Stimulated activated effector memory CD8-positive, alpha-beta T cell treated with anti-CD3 and anti-CD28 coated beads, Interleukin-12 subunit alpha, Interleukin-12 subunit beta, amount 100 ng/mL, for 72 hours (primary cell): ENCODE measurements around the gene CKM.
"Not testable (repeated sequence)": the region's sequence is repeated elsewhere in the genome, so short reads cannot be mapped to it uniquely, and the experiment has no call there.

Experiments
- ATAC-seq: fragments of 150-1000 bp; cut with Tn5 transposase; 2 replicates; pipeline ENCODE4 v1.10.0; 2021
- DNase-seq, 2 donors: peaks; one replicate each; pipeline ENCODE4 v3.0.0; 2021 to 2022; ENCODE audit warnings: low spot score in 2 of 2
- H3K27ac Mint-ChIP-seq: one replicate; pipeline ENCODE4 v1.8.0; 2022; ENCODE audit warnings: mild to moderate bottlenecking, mixed read lengths
- H3K36me3 Mint-ChIP-seq: one replicate; pipeline ENCODE4 v1.8.0; 2022; ENCODE audit warnings: mild to moderate bottlenecking, mixed read lengths
- H3K4me1 Mint-ChIP-seq: one replicate; pipeline ENCODE4 v1.8.0; 2022; ENCODE audit warnings: mixed read lengths
- H3K4me3 Mint-ChIP-seq: one replicate; pipeline ENCODE4 v1.8.0; 2022; ENCODE audit warnings: mild to moderate bottlenecking, mixed read lengths
- H3K9me3 Mint-ChIP-seq: one replicate; pipeline ENCODE4 v1.8.0; 2022; ENCODE audit warnings: mixed read lengths

Gene CKM

DNA sequence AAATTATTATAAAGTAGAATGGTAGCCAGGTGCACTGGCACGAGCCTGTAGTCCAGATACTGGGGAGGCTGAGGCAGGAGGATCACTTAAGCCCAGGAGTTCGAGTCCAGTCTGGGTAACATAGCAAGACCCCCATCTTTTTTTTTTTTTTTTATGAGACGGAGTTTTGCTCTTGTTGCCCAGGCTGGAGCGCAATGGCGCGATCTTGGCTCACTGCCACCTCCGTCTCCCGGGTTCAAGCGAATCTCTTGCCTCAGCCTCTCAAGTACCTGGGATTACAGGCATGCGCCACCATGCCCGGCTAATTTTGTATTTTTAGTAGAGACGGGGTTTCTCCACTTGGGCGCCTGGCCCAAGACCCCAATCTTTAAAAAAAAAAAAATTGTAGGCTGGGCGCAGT, 10.4 kb downstream of the CKM start:
- H3K36me3 Mint-ChIP-seq, H3K4me3 Mint-ChIP-seq, H3K4me1 Mint-ChIP-seq, DNase-seq, H3K9me3 Mint-ChIP-seq, H3K27ac Mint-ChIP-seq, ATAC-seq: not testable (repeated sequence)

DNA sequence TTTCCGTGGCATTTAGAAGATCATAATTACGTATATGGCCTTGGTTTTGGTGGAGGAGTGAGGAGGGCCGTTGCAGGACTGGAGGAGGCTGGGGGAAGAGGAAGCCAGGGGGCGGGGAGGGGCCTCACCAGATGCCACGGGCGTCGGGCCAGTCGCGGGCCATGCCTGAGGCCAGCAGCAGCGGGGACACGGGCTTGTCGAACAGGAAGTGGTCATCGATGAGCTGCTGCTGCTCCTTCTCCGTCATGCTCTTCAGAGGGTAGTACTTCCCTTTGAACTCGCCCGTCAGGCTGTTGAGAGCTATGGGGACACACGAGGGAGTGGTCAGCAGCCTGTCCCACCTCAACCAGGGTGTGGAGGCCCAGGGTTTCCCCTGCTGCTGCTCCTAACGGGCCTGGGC, 11.1 kb downstream of the CKM start:
- peaks cover 5% of the 10 kb centered on the region for H3K36me3 Mint-ChIP-seq
- DNase-seq: no peak
- no peak for ATAC-seq
- no peaks in the 10 kb centered on the region for H3K4me1 Mint-ChIP-seq
- no peaks in the 10 kb centered on the region for H3K9me3 Mint-ChIP-seq
- H3K27ac Mint-ChIP-seq: no peak overlapping the region
- H3K4me3 Mint-ChIP-seq: no peak overlapping the region

DNA sequence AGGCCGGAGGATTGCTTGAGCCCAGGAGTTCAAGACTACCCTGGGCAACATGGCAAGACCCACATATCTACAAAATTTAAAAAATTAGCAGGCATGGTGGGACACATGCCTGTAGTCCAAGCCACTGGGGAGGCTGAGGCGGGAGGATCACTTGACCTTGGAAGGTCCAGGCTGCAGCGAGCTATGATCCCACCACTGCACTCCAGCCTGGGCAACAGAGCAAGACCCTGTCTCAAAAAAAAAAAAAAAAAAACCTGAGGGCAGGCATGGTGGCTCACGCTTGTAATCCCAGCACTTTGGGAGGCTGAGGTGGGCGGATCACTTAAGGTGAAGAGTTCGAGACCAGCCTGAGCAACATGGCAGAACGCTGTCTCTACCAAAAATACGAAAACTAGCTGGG, 13.4 kb downstream of the CKM start:
- H3K36me3 Mint-ChIP-seq, ATAC-seq: not testable (repeated sequence)

DNA sequence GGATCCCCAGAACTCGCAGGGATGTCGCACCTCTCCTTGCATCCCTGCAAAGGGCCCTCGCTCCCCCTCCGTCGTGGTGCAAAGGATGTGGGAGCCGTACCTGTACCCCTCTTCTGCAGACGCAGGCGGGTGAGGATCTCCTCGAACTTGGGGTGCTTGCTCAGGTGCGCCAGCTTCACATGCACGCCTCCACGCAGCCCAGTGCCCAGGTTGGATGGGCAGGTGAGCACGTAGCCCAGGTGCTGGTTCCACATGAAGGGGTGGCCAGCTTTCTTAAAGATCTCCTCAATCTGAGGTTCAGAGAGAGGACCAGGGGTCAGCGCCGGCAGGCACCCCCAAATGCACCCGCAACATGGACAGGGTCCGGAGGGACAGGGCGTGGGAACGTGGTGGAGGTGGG, 15.3 kb downstream of the CKM start:
- peaks cover 13% of the 10 kb centered on the region for H3K36me3 Mint-ChIP-seq
- peak overlapping the region; percentile 69 for H3K27ac Mint-ChIP-seq
- H3K4me1 Mint-ChIP-seq: peaks cover 6% of the 10 kb centered on the region
- no peak overlapping the region for H3K4me3 Mint-ChIP-seq
- ATAC-seq (no peak), DNase-seq (no peak)
- peaks cover 3% of the 10 kb centered on the region for H3K9me3 Mint-ChIP-seq

More for the DNA sequence above, 13.4 kb downstream of the CKM start:
- H3K4me1 Mint-ChIP-seq, H3K4me3 Mint-ChIP-seq, H3K27ac Mint-ChIP-seq, H3K9me3 Mint-ChIP-seq, DNase-seq: not testable (repeated sequence)

DNA sequence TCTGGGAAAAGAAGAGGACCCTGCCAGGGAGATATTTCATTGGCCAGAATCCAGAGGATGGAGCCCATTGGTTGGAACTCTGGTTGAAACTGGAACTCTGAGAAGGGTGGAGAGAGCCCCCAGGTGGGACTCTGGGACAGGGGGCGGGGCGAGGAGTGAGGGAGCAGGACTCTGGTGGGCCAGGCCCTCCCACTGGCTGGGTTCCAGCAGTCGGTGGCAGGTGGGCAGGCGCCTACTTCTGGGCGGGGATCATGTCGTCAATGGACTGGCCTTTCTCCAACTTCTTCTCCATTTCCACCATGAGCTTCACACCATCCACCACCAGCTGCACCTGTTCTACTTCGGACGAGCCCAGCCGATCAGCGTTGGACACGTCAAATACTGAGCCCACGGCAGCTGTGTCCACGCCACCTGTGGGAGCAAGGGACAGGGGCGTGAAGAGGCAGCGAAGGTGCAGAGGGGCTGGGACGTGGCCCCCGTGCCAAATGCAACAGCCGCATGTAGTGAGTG, 16.1 kb downstream of the CKM start:
- DNase-seq: no peak
- Mint-ChIP-seq H3K4me3 (no peak overlapping the region), H3K9me3 (peaks cover 3% of the 10 kb centered on the region), H3K27ac (no peak overlapping the region), H3K4me1 (peaks cover 6% of the 10 kb centered on the region), H3K36me3 (peaks cover 13% of the 10 kb centered on the region)
- no peak for ATAC-seq

DNA sequence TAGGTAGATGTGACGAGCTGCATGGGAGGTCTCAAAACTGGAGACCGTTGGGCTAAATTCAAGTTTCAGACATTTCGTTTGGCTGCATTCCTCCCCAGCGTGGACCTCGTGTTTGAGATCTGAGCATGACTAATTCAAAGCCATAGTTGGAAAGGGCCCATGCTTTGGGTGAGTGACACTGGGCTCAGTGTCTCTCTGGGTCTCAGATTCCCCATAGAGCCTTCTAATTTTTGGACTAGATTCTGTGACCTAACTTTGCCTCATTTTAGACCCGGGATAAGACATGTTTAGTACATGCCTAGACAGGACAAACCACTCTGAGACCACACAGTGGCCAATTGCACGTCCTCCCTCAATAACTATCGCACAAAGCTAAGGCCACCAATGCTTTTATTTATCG, 16.6 kb downstream of the CKM start:
- peaks cover 3% of the 10 kb centered on the region for H3K9me3 Mint-ChIP-seq
- peaks cover 13% of the 10 kb centered on the region for H3K36me3 Mint-ChIP-seq
- no peak overlapping the region for H3K4me3 Mint-ChIP-seq
- ATAC-seq: no peak
- no peak for DNase-seq
- peaks cover 6% of the 10 kb centered on the region for H3K4me1 Mint-ChIP-seq
- H3K27ac Mint-ChIP-seq: no peak overlapping the region

DNA sequence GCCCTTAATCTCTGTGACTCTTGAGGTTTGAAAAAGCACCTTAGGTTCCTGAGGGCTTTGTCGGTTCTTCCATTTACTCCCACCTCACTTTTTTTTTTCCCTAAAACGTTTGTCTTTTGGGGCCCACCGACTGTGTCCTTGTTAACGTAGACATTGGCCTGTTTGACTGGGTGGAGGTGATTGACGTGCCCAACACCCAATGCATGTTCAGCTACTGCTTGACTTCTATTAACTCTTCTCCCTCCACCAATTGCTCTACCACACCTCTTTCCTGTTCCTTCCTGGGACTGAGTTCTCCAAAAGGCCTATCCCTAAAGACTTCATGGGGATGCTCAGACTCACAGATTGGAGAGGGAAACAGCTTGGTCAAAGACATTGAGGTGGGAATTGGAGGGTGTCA, 17.3 kb downstream of the CKM start:
- Mint-ChIP-seq H3K4me3 (no peak overlapping the region), H3K9me3 (peaks cover 3% of the 10 kb centered on the region), H3K4me1 (peaks cover 6% of the 10 kb centered on the region), H3K36me3 (peaks cover 13% of the 10 kb centered on the region), H3K27ac (peak overlapping the region; percentile 0)
- ATAC-seq (no peak), DNase-seq (no peak)

DNA sequence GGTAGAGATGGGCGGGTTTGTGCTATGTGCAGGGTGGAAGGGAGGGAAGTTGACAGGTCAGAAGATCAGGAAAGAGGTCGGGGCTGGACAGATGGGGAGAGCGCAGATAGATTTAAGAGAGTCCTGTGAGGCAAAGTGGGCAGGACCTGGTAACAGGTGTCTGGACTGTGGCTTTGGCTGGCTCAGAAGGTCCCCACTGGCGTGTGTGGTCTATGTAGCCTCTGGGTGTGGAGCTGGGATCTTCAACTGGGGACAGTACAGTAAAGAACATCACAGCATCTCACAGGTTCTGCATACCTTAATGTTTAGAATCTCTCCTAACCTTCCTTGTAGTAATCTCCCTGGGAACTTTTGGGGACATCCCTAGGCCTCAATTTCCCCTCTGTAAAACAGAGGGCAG, 17.7 kb downstream of the CKM start:
- peak overlapping the region; percentile 0 for H3K27ac Mint-ChIP-seq
- no peak for ATAC-seq
- peaks cover 3% of the 10 kb centered on the region for H3K9me3 Mint-ChIP-seq
- no peak for DNase-seq
- H3K4me3 Mint-ChIP-seq: no peak overlapping the region
- H3K4me1 Mint-ChIP-seq: peaks cover 6% of the 10 kb centered on the region
- H3K36me3 Mint-ChIP-seq: peaks cover 13% of the 10 kb centered on the region

DNA sequence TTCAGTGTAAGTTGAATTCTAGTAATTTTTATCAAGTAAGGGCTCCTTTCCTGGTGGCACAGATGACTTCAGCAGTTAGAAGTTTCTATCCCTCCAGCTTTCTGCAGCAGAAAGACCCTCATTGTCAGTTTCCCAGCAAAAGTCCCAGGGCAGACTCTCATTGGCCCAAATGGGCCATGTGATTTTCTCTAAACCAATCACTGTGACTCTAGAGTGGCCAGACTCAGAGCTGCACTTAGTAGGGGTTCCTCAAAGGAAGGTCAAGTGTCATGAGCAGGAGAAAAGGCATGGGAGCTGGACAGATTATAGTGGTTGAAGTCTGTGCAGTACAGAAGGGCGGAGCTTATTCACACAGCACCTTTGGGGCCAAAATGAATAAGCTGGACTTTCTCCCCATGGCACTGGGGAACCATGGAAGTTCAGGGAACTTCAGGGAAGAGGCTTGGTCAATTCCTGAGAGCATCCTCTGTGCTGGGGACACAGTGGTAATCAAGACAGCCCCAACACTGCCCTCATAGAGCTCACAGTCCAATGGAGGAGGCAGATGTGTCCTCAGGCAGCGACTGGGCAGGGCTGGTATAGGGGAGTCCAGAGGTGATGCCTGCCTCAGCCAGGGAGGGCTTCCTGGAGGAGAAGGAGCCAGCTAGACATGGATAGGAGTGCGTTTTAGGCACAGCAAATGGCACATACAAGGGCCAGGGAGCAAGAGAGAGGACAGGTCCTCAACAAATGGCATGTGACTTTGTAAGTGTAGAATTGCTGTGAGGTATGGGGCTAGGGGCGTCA, 18.3 kb downstream of the CKM start:
- Mint-ChIP-seq H3K36me3 (peaks cover 14% of the 10 kb centered on the region), H3K27ac (peak overlapping the region; percentile 0), H3K9me3 (peaks cover 3% of the 10 kb centered on the region), H3K4me3 (no peak overlapping the region), H3K4me1 (peaks cover 6% of the 10 kb centered on the region)
- ATAC-seq (no peak), DNase-seq (no peak)

DNA sequence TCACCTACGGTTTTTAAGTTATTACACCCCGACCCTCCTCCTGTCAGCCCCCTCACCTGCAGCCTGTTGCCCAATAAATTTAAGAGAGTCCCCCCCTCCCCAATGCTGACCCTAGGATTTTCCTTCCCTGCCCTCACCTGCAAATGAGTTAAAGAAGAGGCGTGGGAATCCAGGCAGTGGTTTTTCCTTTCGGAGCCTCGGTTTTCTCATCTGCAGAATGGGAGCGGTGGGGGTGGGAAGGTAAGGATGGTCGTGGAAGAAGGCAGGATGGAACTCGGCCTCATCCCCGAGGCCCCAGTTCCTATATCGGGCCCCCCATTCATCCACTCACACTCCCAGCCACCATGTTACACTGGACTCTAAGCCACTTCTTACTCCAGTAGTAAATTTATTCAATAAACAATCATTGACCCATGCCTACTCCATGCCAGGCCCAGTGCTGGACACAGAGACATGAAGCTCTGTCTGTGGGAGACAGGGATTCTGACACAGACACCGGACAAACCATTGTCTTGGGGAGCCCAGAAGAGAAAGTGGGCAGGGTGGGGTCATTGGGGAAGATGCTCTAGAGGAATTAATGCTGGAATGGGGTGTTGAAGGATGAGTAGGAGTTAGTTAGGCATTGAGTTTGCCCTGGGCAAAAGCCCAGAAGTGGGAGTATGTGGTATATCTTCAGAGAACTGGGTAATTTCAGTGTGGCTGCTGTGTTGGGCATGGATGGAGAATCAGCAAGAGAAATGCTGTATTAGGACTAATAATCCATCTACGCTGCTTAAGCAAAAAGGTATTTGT, 19.2 kb downstream of the CKM start:
- DNase-seq (no peak), ATAC-seq (no peak)
- Mint-ChIP-seq H3K4me1 (peaks cover 6% of the 10 kb centered on the region), H3K27ac (no peak overlapping the region), H3K4me3 (no peak overlapping the region), H3K9me3 (peaks cover 3% of the 10 kb centered on the region), H3K36me3 (peaks cover 23% of the 10 kb centered on the region)

DNA sequence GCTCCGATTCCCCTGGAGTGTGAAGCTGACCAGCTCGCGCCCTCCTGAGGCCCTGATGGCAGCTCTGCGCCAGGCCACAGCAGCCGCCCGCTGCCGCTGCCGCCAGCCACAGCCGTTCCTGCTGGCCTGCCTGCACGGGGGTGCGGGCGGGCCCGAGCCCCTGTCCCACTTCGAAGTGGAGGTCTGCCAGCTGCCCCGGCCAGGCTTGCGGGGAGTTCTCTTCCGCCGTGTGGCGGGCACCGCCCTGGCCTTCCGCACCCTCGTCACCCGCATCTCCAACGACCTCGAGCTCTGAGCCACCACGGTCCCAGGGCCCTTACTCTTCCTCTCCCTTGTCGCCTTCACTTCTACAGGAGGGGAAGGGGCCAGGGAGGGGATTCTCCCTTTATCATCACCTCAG, 20.3 kb downstream of the CKM start:
- Mint-ChIP-seq H3K4me1 (peaks cover 6% of the 10 kb centered on the region), H3K9me3 (peaks cover 3% of the 10 kb centered on the region), H3K27ac (no peak overlapping the region), H3K4me3 (no peak overlapping the region), H3K36me3 (peaks cover 26% of the 10 kb centered on the region)
- ATAC-seq (no peak), DNase-seq (no peak)

DNA sequence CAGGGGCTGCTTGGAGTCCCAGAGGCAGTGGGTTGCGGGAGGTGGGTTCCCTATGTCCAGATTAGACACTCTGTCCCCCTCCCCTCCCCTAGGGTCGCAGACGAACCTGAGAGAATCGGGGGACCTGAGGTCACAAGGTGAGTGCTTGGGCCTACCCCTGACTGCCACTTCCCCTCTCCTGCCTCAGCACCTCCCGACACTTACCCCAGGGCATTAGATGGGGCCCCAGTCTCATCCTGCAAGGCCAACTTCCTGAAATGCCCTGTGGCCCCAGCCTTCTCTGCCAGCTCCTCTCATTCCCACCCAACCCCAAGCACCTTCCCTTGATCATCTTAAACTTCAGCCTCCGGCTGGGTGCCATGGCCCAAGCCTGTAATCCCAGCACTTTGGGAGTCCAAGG, 23.0 kb downstream of the CKM start:
- ATAC-seq (no peak), DNase-seq (no peak)
- H3K36me3 Mint-ChIP-seq: peaks cover 42% of the 10 kb centered on the region
- H3K4me1 Mint-ChIP-seq: peaks cover 4% of the 10 kb centered on the region
- H3K9me3 Mint-ChIP-seq: peaks cover 3% of the 10 kb centered on the region
- H3K4me3 Mint-ChIP-seq: no peak overlapping the region
- H3K27ac Mint-ChIP-seq: peak overlapping the region; percentile 70

DNA sequence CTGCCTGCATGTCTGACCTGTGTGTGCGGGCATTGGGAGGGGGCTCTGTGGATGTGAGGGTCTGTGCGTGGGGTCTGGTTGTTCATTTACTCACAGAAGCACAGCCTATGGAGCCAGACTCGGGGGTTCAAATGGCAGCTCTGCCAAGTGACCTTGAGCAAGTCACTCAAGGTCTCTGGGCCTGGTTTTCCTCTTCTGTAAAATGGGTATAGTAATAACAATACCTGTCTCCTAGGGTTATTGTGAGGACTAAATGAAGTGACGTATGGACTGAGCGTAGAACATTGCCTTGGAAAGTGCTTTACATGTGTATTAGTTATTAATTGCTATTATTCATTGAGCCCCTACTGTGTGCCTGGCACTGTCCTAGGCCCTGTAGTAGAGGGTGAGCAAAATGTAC, 24.4 kb downstream of the CKM start:
- Mint-ChIP-seq H3K9me3 (no peaks in the 10 kb centered on the region), H3K36me3 (peaks cover 56% of the 10 kb centered on the region), H3K4me3 (no peak overlapping the region), H3K4me1 (peaks cover 8% of the 10 kb centered on the region), H3K27ac (no peak overlapping the region)
- ATAC-seq: no peak
- DNase-seq: no peak

DNA sequence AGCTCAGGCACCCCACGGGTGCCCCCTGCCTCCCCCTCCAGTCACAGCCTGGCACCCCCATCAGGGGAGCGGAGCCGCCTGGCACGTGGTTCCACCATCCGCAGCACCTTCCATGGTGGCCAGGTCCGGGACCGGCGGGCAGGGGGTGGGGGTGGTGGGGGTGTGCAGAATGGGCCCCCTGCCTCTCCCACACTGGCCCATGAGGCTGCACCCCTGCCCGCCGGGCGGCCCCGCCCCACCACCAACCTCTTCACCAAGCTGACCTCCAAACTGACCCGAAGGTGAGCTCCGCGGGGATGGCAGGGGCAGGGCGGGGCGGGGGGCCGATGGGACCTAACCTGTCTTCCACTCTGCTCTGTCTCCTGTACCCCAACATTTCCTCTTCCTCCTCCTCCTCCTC, 25.0 kb downstream of the CKM start:
- Mint-ChIP-seq H3K27ac (no peak overlapping the region), H3K36me3 (peaks cover 56% of the 10 kb centered on the region), H3K4me3 (no peak overlapping the region), H3K4me1 (peaks cover 8% of the 10 kb centered on the region), H3K9me3 (no peaks in the 10 kb centered on the region)
- no peak for ATAC-seq
- no peak for DNase-seq

DNA sequence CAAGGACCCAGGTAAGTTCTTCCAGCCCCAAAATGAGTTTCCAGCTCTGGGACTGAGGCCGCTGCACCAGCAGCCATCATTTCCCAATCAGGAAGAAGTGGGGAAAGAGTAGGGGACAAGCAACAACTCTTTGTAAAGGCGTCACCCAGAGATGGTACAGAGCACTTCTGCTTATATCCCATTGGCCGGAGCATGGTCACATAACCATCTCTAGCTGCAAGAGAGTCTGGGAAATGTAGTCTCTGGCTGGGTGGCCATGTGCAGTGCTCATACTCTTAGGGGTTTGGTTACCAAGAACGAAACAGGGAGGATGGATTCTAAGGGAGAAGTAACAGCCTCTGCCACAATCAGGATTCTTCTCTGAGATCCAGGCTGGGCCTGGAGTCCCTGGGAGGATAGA, 26.3 kb downstream of the CKM start:
- ATAC-seq: no peak
- no peak overlapping the region for H3K27ac Mint-ChIP-seq
- DNase-seq: no peak
- no peak overlapping the region for H3K4me3 Mint-ChIP-seq
- H3K4me1 Mint-ChIP-seq: peaks cover 8% of the 10 kb centered on the region
- H3K36me3 Mint-ChIP-seq: peaks cover 64% of the 10 kb centered on the region
- H3K9me3 Mint-ChIP-seq: no peaks in the 10 kb centered on the region

DNA sequence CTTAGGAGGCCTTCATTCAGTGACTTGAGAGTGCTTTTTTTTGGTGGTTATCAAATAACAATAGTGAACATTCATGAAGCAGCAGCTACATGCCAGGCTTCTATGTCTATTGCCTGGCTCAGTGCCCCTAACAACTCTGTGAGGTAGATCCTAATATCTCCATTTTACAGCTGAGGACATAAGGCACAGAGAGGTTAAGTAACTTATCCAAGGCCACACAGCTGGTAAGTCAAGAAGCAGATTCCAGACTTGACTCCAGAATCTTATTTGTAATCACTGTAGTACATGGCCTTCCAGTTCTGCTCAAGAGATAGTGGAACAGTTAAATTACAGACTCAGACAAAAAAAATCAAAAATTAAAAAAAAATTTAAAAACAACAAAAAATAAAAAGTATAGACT, 26.8 kb downstream of the CKM start:
- Mint-ChIP-seq H3K36me3 (peaks cover 64% of the 10 kb centered on the region), H3K4me1 (peaks cover 8% of the 10 kb centered on the region), H3K9me3 (no peaks in the 10 kb centered on the region), H3K27ac (no peak overlapping the region), H3K4me3 (no peak overlapping the region)
- ATAC-seq (no peak), DNase-seq (no peak)
